Breast epithelium (tissue), 4 donors: Measurements from ENCODE around the gene ECT2. TPM values are rescaled to one million over a fixed set of nuclear protein-coding genes. Genes with fewer than 3 reads are reported as not detected.

ENCODE experiments used
- DNase-seq, 2 donors: peaks; one replicate each; pipeline ENCODE4 v3.0.0-alpha.2; 2019; ENCODE audit warnings: low spot score in 2 of 2
- H3K27ac ChIP-seq, 2 donors: fragments of 200-600 bp; sonication (generic) in 1 of 2; one replicate each; pipeline ENCODE4 v1.5.1; 2016 to 2019; ENCODE audit warnings: mild to moderate bottlenecking in 1 of 2
- H3K27me3 ChIP-seq, 2 donors: fragments of 200-600 bp; sonication (generic) in 1 of 2; one replicate each; pipeline versions ENCODE4 v1.5.1 to v1.6.0; 2017 to 2019; ENCODE audit warnings: control low read depth in 1 of 2, mild to moderate bottlenecking in 1 of 2
- H3K36me3 ChIP-seq: fragments of 200-600 bp; one replicate; pipeline ENCODE4 v1.5.1; 2019
- H3K4me1 ChIP-seq, 2 donors: fragments of 200-600 bp; sonication (generic); one replicate each; pipeline ENCODE4 v1.5.1; 2016 to 2019; ENCODE audit warnings: control low read depth in 1 of 2
- H3K4me3 ChIP-seq, 3 donors: fragments of 200-600 bp; sonication (generic); 1 replicate in 2 of 3; 2 replicates in 1 of 3; pipeline ENCODE4 v1.5.1; 2016 to 2019; ENCODE audit warnings: mild to moderate bottlenecking in 3 of 3, moderate library complexity in 2 of 3
- H3K9me3 ChIP-seq, 2 donors: fragments of 200-600 bp; sonication (generic) in 1 of 2; one replicate each; pipeline ENCODE4 v1.5.1; 2016 to 2019; ENCODE audit warnings: control low read depth in 1 of 2
- CTCF ChIP-seq, 3 donors: fragments of 450-650 bp; IDR thresholded peaks; one replicate each; pipeline ENCODE4 v1.5.1; 2016 to 2017; ENCODE audit warnings: antibody characterized with exemption in 3 of 3, mild to moderate bottlenecking in 3 of 3, moderate library complexity in 3 of 3
- POLR2A ChIP-seq: fragments of 450-650 bp; IDR thresholded peaks from one replicate; pipeline ENCODE4 v1.6.1; 2016; ENCODE audit warnings: antibody characterized with exemption, mild to moderate bottlenecking, moderate library complexity
- POLR2AphosphoS5 ChIP-seq, 3 donors: sonication (generic); formaldehyde crosslinking; IDR thresholded peaks; one replicate each; pipeline ENCODE4 v1.6.1; 2017; ENCODE audit warnings: antibody characterized with exemption in 3 of 3
- intact Hi-C: fragments of 100-400 bp; cut with DNase I; formaldehyde crosslinking; loops from one replicate; pipeline ENCODE4 v1.15.1; 2023; ENCODE audit warnings: low total_unique reads
- total RNA-seq, 3 donors: library from RNA; depleted of rRNA; stranded (reverse); fragments of >200 nt; gene quantifications; one replicate each; pipeline ENCODE4 v1.1.0, GENCODE V29; 2016

The ECT2 gene
- total RNA-seq, 3 donors from 2014 or later = 8.5 to 20.1 (median 15.4) TPM

DNA sequence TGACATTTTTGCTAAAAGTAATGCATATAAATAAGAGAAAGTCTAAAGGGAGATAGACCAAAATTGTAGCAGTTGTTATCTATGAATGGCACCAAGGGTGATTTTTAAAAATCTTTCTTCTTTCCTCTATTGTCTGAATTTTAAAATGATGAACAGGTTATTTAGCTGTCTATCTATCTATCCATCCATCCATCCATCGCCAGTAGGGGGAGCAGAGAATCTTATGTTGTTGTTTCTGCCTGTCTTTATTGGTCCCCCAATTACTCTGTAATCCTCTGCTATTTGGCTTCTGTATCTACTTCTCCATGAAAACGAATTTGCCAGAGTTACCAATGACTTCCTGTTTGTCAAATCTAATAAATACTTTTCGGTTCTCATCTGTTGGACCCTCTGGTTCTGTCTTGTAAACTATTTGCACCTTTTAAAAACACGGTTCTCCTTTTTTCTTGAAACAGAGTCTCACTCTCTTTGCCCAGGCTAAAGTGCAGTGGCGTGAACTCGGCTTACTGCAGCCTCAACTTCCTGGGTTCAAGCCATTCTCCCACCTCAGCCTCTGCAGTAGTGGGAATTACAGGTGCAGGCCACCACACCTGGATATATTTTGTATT lies 86.0 kb downstream of the ECT2 start:
- H3K27ac ChIP-seq = no peak overlapping the region
- no peak for TF ChIP-seq POLR2AphosphoS5 (IDR thresholded peaks at IDR 0.05)
- TF ChIP-seq CTCF (IDR thresholded peaks at IDR 0.05) = peak in 2 of 3 donors; percentile 17 to 25
- no peak for TF ChIP-seq POLR2A
- no peaks in the 10 kb centered on the region for H3K4me1 ChIP-seq
- no peaks in the 10 kb centered on the region for H3K27me3 ChIP-seq
- no peak for DNase-seq
- no peaks in the 10 kb centered on the region for H3K36me3 ChIP-seq
- H3K9me3 ChIP-seq = no peaks in the 10 kb centered on the region
- intact Hi-C loops = no loop called here
- no peak overlapping the region for H3K4me3 ChIP-seq

DNA sequence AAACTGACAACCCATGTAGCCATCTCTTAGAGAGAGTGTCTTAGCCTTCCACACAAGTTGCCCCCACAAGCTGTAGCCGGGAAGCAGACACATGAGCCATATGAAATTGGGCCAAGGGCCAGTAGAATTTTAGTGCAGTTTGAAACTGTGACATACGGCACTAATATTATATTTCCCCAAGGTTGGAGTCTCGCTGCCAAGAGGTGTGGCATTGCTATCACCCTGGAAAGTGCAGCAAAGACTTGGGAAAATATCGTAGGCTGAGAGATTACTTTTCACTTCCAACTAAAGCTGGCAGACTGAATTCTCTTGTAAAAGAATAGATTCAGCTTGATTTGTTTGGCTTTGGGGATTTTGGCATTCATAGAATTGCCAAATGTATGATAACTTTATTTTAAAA lies 89.2 kb downstream of the ECT2 start:
- no peaks in the 10 kb centered on the region for H3K27me3 ChIP-seq
- no peaks in the 10 kb centered on the region for H3K36me3 ChIP-seq
- no peak for DNase-seq
- H3K4me3 ChIP-seq = no peak overlapping the region
- intact Hi-C loops = no loop called here
- H3K4me1 ChIP-seq = no peaks in the 10 kb centered on the region
- H3K9me3 ChIP-seq = no peaks in the 10 kb centered on the region
- TF ChIP-seq CTCF (IDR thresholded peaks at IDR 0.05) (no peak), POLR2A (no peak), POLR2AphosphoS5 (IDR thresholded peaks at IDR 0.05) (no peak)
- H3K27ac ChIP-seq = no peak overlapping the region

GRCh38 chr3:172840463-172840862 lies 89.9 kb downstream of the ECT2 start:
- Histone ChIP-seq H3K4me1 (no peaks in the 10 kb centered on the region), H3K27me3 (no peaks in the 10 kb centered on the region), H3K9me3 (no peaks in the 10 kb centered on the region), H3K27ac (no peak overlapping the region), H3K36me3 (no peaks in the 10 kb centered on the region), H3K4me3 (no peak overlapping the region)
- intact Hi-C loops = no loop called here
- DNase-seq = no peak
- TF ChIP-seq POLR2AphosphoS5 (IDR thresholded peaks at IDR 0.05) (no peak), POLR2A (no peak), CTCF (IDR thresholded peaks at IDR 0.05) (no peak)

DNA sequence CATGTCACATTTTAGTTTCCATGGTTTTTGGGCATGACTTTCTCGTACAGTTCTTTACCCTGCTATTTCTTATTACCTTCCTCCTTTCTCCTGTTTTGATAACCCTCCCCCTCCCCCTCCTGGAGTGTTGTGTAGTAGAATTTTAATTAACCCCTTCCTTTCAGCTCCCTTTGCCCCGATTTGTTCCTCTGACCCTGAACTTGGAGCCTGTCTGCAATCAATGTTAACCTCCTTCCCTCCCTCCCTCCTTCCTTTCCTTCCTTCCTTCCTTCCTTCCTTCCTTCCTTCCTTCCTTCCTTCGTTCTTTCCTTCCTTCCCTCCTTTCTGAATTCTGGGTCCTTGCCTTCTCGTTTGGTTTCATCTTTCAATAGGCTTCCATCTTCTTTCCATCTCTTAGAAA lies 90.4 kb downstream of the ECT2 start:
- no peaks in the 10 kb centered on the region for H3K9me3 ChIP-seq
- no peaks in the 10 kb centered on the region for H3K4me1 ChIP-seq
- TF ChIP-seq POLR2AphosphoS5 (IDR thresholded peaks at IDR 0.05) = no peak
- TF ChIP-seq CTCF (IDR thresholded peaks at IDR 0.05) = no peak
- no peak for TF ChIP-seq POLR2A
- no peaks in the 10 kb centered on the region for H3K36me3 ChIP-seq
- intact Hi-C loops = no loop called here
- H3K4me3 ChIP-seq = no peak overlapping the region
- no peaks in the 10 kb centered on the region for H3K27me3 ChIP-seq
- H3K27ac ChIP-seq = no peak overlapping the region
- no peak for DNase-seq

- no peak for DNase-seq
Observed at GRCh38 chr3:172844428-172844827, 93.9 kb downstream of the ECT2 start.

More at GRCh38 chr3:172844428-172844827, 93.9 kb downstream of the ECT2 start:
- H3K9me3 ChIP-seq = no peaks in the 10 kb centered on the region
- no peak overlapping the region for H3K4me3 ChIP-seq
- H3K27ac ChIP-seq = no peak overlapping the region
- TF ChIP-seq POLR2A = no peak
- no peak for TF ChIP-seq POLR2AphosphoS5 (IDR thresholded peaks at IDR 0.05)
- intact Hi-C loops = no loop called here
- no peaks in the 10 kb centered on the region for H3K36me3 ChIP-seq
- H3K27me3 ChIP-seq = no peaks in the 10 kb centered on the region
- H3K4me1 ChIP-seq = no peaks in the 10 kb centered on the region
